ENCODE data around the gene ORMDL2.

The ORMDL2 gene

GRCh38 chr12:55817345-55818139 is at the start of gene ORMDL2, which contains the start of gene SARNP:
Gene ORMDL2 (plus strand): TSS chr12:55818041. CDS start chr12:55819000, 959 bp downstream.
Gene SARNP (minus strand): TSS chr12:55817724. CDS start chr12:55817701, 23 bp downstream.
- no peaks in the 10 kb centered on the region for H3K9me3 ChIP-seq (ENCODE audit: control insufficient read depth, insufficient read depth, low read depth, low read length)
- peak within 1 kb of the TSS; percentile 95 for H3K9ac ChIP-seq (ENCODE audit: low read length)
- H3K36me3 ChIP-seq (ENCODE audit: control insufficient read depth, insufficient read depth, low read length) = peaks cover 54% of the 10 kb centered on the region
- no peaks in the 10 kb centered on the region for H3K27me3 ChIP-seq (ENCODE audit: control insufficient read depth, insufficient read depth, low read length)
- H3K4me1 ChIP-seq (ENCODE audit: control insufficient read depth, insufficient read depth, low read length) = peaks cover 23% of the 10 kb centered on the region
- peak within 1 kb of the TSS; percentile 79; the same call in 1 of the 2 replicates for H3K27ac ChIP-seq (ENCODE audit: low read depth, low read length)
- peak within 1 kb of the TSS; percentile 93 for H3K4me3 ChIP-seq (ENCODE audit: low read depth, low read length)

- Histone ChIP-seq H3K4me3 (ENCODE audit: low read depth, low read length) (no peak overlapping the region), H3K36me3 (ENCODE audit: control insufficient read depth, insufficient read depth, low read length) (peaks cover 64% of the 10 kb centered on the region), H3K27ac (ENCODE audit: low read depth, low read length) (no peak overlapping the region), H3K9me3 (ENCODE audit: control insufficient read depth, insufficient read depth, low read depth, low read length) (no peaks in the 10 kb centered on the region), H3K4me1 (ENCODE audit: control insufficient read depth, insufficient read depth, low read length) (no peaks in the 10 kb centered on the region), H3K27me3 (ENCODE audit: control insufficient read depth, insufficient read depth, low read length) (no peaks in the 10 kb centered on the region), H3K9ac (ENCODE audit: low read length) (no peak overlapping the region)
Observed at GRCh38 chr12:55771736-55772135, 46.1 kb upstream of the ORMDL2 start.

GRCh38 chr12:55777856-55778255 is 40.0 kb upstream of the ORMDL2 start:
- Histone ChIP-seq H3K27ac (ENCODE audit: low read depth, low read length) (no peak overlapping the region), H3K9ac (ENCODE audit: low read length) (no peak overlapping the region), H3K36me3 (ENCODE audit: control insufficient read depth, insufficient read depth, low read length) (peaks cover 72% of the 10 kb centered on the region), H3K4me1 (ENCODE audit: control insufficient read depth, insufficient read depth, low read length) (no peaks in the 10 kb centered on the region), H3K27me3 (ENCODE audit: control insufficient read depth, insufficient read depth, low read length) (no peaks in the 10 kb centered on the region), H3K4me3 (ENCODE audit: low read depth, low read length) (no peak overlapping the region), H3K9me3 (ENCODE audit: control insufficient read depth, insufficient read depth, low read depth, low read length) (no peaks in the 10 kb centered on the region)

GRCh38 chr12:55780685-55781084 is 37.2 kb upstream of the ORMDL2 start:
- Histone ChIP-seq H3K9ac (ENCODE audit: low read length) (no peak overlapping the region), H3K4me1 (ENCODE audit: control insufficient read depth, insufficient read depth, low read length) (no peaks in the 10 kb centered on the region), H3K27ac (ENCODE audit: low read depth, low read length) (no peak overlapping the region), H3K9me3 (ENCODE audit: control insufficient read depth, insufficient read depth, low read depth, low read length) (no peaks in the 10 kb centered on the region), H3K27me3 (ENCODE audit: control insufficient read depth, insufficient read depth, low read length) (no peaks in the 10 kb centered on the region), H3K4me3 (ENCODE audit: low read depth, low read length) (no peak overlapping the region), H3K36me3 (ENCODE audit: control insufficient read depth, insufficient read depth, low read length) (peaks cover 91% of the 10 kb centered on the region)

GRCh38 chr12:55788546-55788945 is 29.3 kb upstream of the ORMDL2 start:
- Histone ChIP-seq H3K27me3 (ENCODE audit: control insufficient read depth, insufficient read depth, low read length) (no peaks in the 10 kb centered on the region), H3K27ac (ENCODE audit: low read depth, low read length) (no peak overlapping the region), H3K9me3 (ENCODE audit: control insufficient read depth, insufficient read depth, low read depth, low read length) (no peaks in the 10 kb centered on the region), H3K36me3 (ENCODE audit: control insufficient read depth, insufficient read depth, low read length) (peaks cover 89% of the 10 kb centered on the region), H3K4me3 (ENCODE audit: low read depth, low read length) (no peak overlapping the region), H3K9ac (ENCODE audit: low read length) (no peak overlapping the region), H3K4me1 (ENCODE audit: control insufficient read depth, insufficient read depth, low read length) (no peaks in the 10 kb centered on the region)

- H3K36me3 ChIP-seq (ENCODE audit: control insufficient read depth, insufficient read depth, low read length) = peaks cover 89% of the 10 kb centered on the region
Observed at GRCh38 chr12:55789171-55789570, 28.7 kb upstream of the ORMDL2 start.

GRCh38 chr12:55789893-55790292 is 27.9 kb upstream of the ORMDL2 start:
- no peak overlapping the region for H3K27ac ChIP-seq (ENCODE audit: low read depth, low read length)
- H3K36me3 ChIP-seq (ENCODE audit: control insufficient read depth, insufficient read depth, low read length) = peaks cover 88% of the 10 kb centered on the region
- no peaks in the 10 kb centered on the region for H3K4me1 ChIP-seq (ENCODE audit: control insufficient read depth, insufficient read depth, low read length)
- H3K27me3 ChIP-seq (ENCODE audit: control insufficient read depth, insufficient read depth, low read length) = no peaks in the 10 kb centered on the region
- H3K9ac ChIP-seq (ENCODE audit: low read length) = no peak overlapping the region
- no peaks in the 10 kb centered on the region for H3K9me3 ChIP-seq (ENCODE audit: control insufficient read depth, insufficient read depth, low read depth, low read length)
- H3K4me3 ChIP-seq (ENCODE audit: low read depth, low read length) = no peak overlapping the region

More at GRCh38 chr12:55789171-55789570, 28.7 kb upstream of the ORMDL2 start:
- Histone ChIP-seq H3K9me3 (ENCODE audit: control insufficient read depth, insufficient read depth, low read depth, low read length) (no peaks in the 10 kb centered on the region), H3K27me3 (ENCODE audit: control insufficient read depth, insufficient read depth, low read length) (no peaks in the 10 kb centered on the region), H3K27ac (ENCODE audit: low read depth, low read length) (no peak overlapping the region), H3K4me3 (ENCODE audit: low read depth, low read length) (no peak overlapping the region), H3K4me1 (ENCODE audit: control insufficient read depth, insufficient read depth, low read length) (no peaks in the 10 kb centered on the region), H3K9ac (ENCODE audit: low read length) (no peak overlapping the region)

GRCh38 chr12:55795950-55796349 is 21.9 kb upstream of the ORMDL2 start:
- Histone ChIP-seq H3K27ac (ENCODE audit: low read depth, low read length) (no peak overlapping the region), H3K27me3 (ENCODE audit: control insufficient read depth, insufficient read depth, low read length) (no peaks in the 10 kb centered on the region), H3K4me3 (ENCODE audit: low read depth, low read length) (no peak overlapping the region), H3K9me3 (ENCODE audit: control insufficient read depth, insufficient read depth, low read depth, low read length) (no peaks in the 10 kb centered on the region), H3K36me3 (ENCODE audit: control insufficient read depth, insufficient read depth, low read length) (peaks cover 83% of the 10 kb centered on the region), H3K4me1 (ENCODE audit: control insufficient read depth, insufficient read depth, low read length) (no peaks in the 10 kb centered on the region), H3K9ac (ENCODE audit: low read length) (no peak overlapping the region)

GRCh38 chr12:55797068-55797467 is 20.8 kb upstream of the ORMDL2 start:
- Histone ChIP-seq H3K4me1 (ENCODE audit: control insufficient read depth, insufficient read depth, low read length) (no peaks in the 10 kb centered on the region), H3K27me3 (ENCODE audit: control insufficient read depth, insufficient read depth, low read length) (no peaks in the 10 kb centered on the region), H3K9ac (ENCODE audit: low read length) (no peak overlapping the region), H3K9me3 (ENCODE audit: control insufficient read depth, insufficient read depth, low read depth, low read length) (no peaks in the 10 kb centered on the region), H3K27ac (ENCODE audit: low read depth, low read length) (no peak overlapping the region), H3K4me3 (ENCODE audit: low read depth, low read length) (no peak overlapping the region), H3K36me3 (ENCODE audit: control insufficient read depth, insufficient read depth, low read length) (peaks cover 86% of the 10 kb centered on the region)

GRCh38 chr12:55797550-55797949 is 20.3 kb upstream of the ORMDL2 start:
- H3K9me3 ChIP-seq (ENCODE audit: control insufficient read depth, insufficient read depth, low read depth, low read length) = no peaks in the 10 kb centered on the region
- no peak overlapping the region for H3K27ac ChIP-seq (ENCODE audit: low read depth, low read length)
- H3K9ac ChIP-seq (ENCODE audit: low read length) = no peak overlapping the region
- no peaks in the 10 kb centered on the region for H3K27me3 ChIP-seq (ENCODE audit: control insufficient read depth, insufficient read depth, low read length)
- no peak overlapping the region for H3K4me3 ChIP-seq (ENCODE audit: low read depth, low read length)
- H3K36me3 ChIP-seq (ENCODE audit: control insufficient read depth, insufficient read depth, low read length) = peaks cover 86% of the 10 kb centered on the region
- H3K4me1 ChIP-seq (ENCODE audit: control insufficient read depth, insufficient read depth, low read length) = no peaks in the 10 kb centered on the region

GRCh38 chr12:55806982-55807381 is 10.9 kb upstream of the ORMDL2 start:
- Histone ChIP-seq H3K4me3 (ENCODE audit: low read depth, low read length) (no peak overlapping the region), H3K36me3 (ENCODE audit: control insufficient read depth, insufficient read depth, low read length) (peaks cover 44% of the 10 kb centered on the region), H3K9ac (ENCODE audit: low read length) (no peak overlapping the region)

More at GRCh38 chr12:55806982-55807381, 10.9 kb upstream of the ORMDL2 start:
- Histone ChIP-seq H3K9me3 (ENCODE audit: control insufficient read depth, insufficient read depth, low read depth, low read length) (no peaks in the 10 kb centered on the region), H3K27me3 (ENCODE audit: control insufficient read depth, insufficient read depth, low read length) (no peaks in the 10 kb centered on the region), H3K4me1 (ENCODE audit: control insufficient read depth, insufficient read depth, low read length) (peaks cover 6% of the 10 kb centered on the region; the same call in 1 of the 2 replicates), H3K27ac (ENCODE audit: low read depth, low read length) (no peak overlapping the region)
